Mesothelial cell of epicardium (in vitro differentiated cells): ENCODE data around the gene TARBP2. TPM values are rescaled to one million over a fixed set of nuclear protein-coding genes. Genes with fewer than 3 reads are reported as not detected.

Experiments used
- DNase-seq, 2 experiments: peaks; one replicate each; pipeline ENCODE4 v3.0.0; 2021; ENCODE audit warnings: low spot score in 2 of 2; ENCODE audit not compliant: unreplicated experiment in 2 of 2
- H3K27ac Mint-ChIP-seq: 2 replicates; pipeline ENCODE4 v1.8.0; 2021; ENCODE audit warnings: mixed read lengths
- H3K27me3 Mint-ChIP-seq: 2 replicates; pipeline ENCODE4 v1.8.0; 2021; ENCODE audit warnings: low read depth, mixed read lengths
- H3K36me3 Mint-ChIP-seq: 2 replicates; pipeline ENCODE4 v1.8.0; 2021; ENCODE audit warnings: mixed read lengths
- H3K4me1 Mint-ChIP-seq: 2 replicates; pipeline ENCODE4 v1.8.0; 2021; ENCODE audit warnings: mixed read lengths
- H3K4me3 Mint-ChIP-seq: 2 replicates; pipeline ENCODE4 v1.8.0; 2021; ENCODE audit warnings: mild to moderate bottlenecking, moderate library complexity, mixed read lengths
- H3K9me3 Mint-ChIP-seq: 2 replicates; pipeline ENCODE4 v1.8.0; 2021; ENCODE audit warnings: mixed read lengths
- total RNA-seq: library from RNA; stranded (reverse); gene quantifications from 3 replicates; pipeline ENCODE4 v1.2.1, GENCODE V29; 2021
- TF ChIP-seq, protein P1 (sequence below): fragments of 200-600 bp; sonication (generic); IDR thresholded peaks from one replicate; pipeline ENCODE4 v1.5.0; 2021; ENCODE audit warnings: antibody characterized with exemption; ENCODE audit not compliant: unreplicated experiment

TARBP2 gene
- total RNA-seq, 1 donor from 2014 or later, result 50.4 TPM

DNA sequence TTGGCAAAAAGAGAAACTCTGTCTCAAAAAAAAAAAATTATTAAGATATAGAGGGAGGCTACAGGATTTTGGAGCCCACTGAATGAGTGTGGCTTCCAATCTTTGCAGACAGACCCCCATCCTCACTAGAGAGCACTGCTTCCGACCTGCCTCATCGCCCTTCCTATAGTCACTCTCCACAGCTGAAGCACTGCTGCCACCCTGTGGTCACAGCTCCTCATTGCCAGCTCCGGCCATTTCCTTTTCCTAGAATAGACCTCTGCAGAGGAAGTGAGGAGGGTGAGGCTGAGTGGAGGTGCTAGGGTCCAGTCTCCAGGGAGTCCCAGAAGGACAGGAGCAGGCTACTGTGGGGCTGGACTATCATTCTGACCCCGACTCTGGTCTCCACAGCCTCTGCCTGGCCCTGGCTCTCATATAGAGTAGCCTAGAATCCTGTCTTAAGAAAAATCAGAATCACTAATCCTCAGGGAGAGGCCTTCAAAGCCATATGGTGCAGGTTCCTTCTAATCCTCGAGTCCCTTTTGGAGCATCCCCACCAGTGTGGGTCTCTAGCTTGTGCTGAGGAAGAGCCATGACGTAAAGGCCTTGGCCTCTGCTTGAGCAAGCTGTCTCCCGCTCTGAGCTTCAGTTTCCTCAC is 7.6 kb downstream of the TARBP2 start:
- TF ChIP-seq, protein P1, sequence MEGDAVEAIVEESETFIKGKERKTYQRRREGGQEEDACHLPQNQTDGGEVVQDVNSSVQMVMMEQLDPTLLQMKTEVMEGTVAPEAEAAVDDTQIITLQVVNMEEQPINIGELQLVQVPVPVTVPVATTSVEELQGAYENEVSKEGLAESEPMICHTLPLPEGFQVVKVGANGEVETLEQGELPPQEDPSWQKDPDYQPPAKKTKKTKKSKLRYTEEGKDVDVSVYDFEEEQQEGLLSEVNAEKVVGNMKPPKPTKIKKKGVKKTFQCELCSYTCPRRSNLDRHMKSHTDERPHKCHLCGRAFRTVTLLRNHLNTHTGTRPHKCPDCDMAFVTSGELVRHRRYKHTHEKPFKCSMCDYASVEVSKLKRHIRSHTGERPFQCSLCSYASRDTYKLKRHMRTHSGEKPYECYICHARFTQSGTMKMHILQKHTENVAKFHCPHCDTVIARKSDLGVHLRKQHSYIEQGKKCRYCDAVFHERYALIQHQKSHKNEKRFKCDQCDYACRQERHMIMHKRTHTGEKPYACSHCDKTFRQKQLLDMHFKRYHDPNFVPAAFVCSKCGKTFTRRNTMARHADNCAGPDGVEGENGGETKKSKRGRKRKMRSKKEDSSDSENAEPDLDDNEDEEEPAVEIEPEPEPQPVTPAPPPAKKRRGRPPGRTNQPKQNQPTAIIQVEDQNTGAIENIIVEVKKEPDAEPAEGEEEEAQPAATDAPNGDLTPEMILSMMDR, result peak; percentile 75
- Mint-ChIP-seq H3K36me3 (peaks cover 10% of the 10 kb centered on the region), H3K27ac (no peak overlapping the region), H3K4me1 (no peaks in the 10 kb centered on the region), H3K4me3 (no peak overlapping the region), H3K27me3 (no peaks in the 10 kb centered on the region), H3K9me3 (no peaks in the 10 kb centered on the region)
- peak; percentile 60 to 90 for DNase-seq

DNA sequence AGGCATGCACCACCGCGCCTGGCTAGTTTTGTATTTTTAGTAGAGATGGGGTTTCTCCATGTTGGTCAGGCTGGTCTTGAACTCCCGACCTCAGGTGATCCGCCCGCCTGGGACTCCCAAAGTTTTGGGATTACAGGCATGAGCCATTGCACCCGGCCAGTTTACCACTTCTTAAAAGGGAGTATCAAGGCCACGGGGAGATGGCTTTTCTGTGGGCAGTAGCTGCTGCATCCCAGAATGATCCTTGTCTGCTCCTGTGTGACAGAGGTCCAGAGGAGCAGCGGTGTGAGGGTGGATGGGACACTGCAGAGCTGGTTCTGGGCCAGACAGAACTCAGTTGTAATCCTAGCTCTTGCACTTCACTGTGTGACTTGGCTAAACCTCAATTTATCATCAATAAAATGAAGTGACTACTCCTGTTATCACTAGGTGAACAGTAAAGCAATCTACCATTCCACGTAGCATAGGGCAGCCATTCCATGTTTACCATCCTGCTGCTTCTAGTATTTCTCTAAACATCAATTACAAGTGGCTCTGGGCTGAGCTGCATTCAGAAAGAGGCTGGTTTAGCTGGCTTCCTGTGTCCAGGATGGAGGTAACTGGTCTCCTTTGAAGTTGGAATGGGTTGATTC is 9.2 kb downstream of the TARBP2 start:
- Mint-ChIP-seq H3K4me3 (no peak overlapping the region), H3K36me3 (peaks cover 18% of the 10 kb centered on the region), H3K4me1 (no peaks in the 10 kb centered on the region), H3K9me3 (no peaks in the 10 kb centered on the region), H3K27me3 (no peaks in the 10 kb centered on the region), H3K27ac (no peak overlapping the region)
- TF ChIP-seq, protein P1, result no peak
- DNase-seq, result no peak

DNA sequence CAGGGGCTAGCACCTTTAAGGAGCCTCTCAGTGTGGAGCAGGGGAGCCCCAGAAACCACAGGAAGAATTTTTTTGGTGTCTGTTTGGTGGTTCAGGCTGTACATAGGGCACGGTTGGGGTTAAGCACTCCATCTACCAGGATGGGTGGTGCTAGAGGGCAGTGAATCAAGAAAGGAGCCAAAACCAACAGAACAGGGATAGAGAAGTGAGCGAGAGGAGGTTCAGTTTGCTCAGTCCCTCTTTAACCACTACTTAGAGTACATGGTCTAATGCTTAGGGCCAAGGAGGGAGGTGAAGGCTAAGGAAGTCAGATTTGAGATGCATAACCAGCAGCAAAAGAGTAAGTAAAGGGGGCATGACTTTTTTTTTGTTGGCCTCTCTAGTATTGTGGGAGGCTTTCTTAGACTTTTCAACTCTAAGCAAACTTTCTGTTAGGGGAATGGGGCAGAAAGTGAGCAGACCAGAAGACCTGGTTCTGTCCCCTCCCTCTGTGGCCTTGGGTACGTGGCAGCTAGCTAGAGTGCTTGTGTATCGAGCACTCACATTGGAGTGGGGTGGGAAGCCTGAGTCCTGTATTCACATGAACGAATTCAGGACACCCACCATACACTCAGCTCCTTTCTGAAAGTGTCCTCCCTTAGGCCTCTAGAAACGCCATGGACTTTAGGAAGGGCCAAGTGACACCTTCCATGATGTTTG is 12.8 kb downstream of the TARBP2 start:
- Mint-ChIP-seq H3K27me3 (no peaks in the 10 kb centered on the region), H3K4me3 (no peak overlapping the region), H3K4me1 (no peaks in the 10 kb centered on the region), H3K27ac (no peak overlapping the region), H3K9me3 (no peaks in the 10 kb centered on the region), H3K36me3 (peaks cover 22% of the 10 kb centered on the region)
- TF ChIP-seq, protein P1, result no peak
- DNase-seq, result no peak

DNA sequence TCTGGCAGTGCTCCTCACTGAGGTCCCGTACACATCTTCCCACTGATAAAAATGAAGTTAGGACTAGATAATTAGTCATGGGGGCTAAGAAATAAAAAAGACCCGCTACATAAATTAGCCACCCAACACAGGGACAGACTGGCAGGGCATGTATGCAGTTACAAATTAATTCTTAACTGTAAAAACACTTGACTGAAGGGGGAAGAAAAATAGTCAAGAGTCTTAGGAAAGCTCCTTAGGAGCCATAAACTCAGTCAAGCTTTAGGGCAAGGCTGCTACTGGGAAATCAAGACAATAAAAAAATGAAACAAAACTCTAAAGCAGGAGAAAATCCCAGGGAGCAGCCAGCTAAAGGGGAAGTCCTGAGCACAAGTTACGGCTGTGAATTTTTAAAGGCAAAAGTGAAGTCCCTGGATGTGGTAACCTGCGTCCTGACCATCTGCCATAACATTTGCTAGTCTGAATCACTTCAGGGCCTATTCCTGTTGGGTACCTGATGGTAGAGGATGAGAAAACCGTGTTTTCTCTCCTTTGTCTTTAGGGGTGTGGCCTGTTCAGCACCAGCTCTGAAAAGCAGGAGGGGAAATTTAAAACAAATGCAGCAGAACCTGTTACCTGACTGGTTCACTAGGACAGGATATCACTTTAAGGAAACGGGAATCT is 13.7 kb downstream of the TARBP2 start:
- TF ChIP-seq, protein P1, result no peak
- Mint-ChIP-seq H3K9me3 (no peaks in the 10 kb centered on the region), H3K4me3 (no peak overlapping the region), H3K27ac (no peak overlapping the region), H3K36me3 (peaks cover 22% of the 10 kb centered on the region), H3K27me3 (no peaks in the 10 kb centered on the region), H3K4me1 (no peaks in the 10 kb centered on the region)
- no peak for DNase-seq

DNA sequence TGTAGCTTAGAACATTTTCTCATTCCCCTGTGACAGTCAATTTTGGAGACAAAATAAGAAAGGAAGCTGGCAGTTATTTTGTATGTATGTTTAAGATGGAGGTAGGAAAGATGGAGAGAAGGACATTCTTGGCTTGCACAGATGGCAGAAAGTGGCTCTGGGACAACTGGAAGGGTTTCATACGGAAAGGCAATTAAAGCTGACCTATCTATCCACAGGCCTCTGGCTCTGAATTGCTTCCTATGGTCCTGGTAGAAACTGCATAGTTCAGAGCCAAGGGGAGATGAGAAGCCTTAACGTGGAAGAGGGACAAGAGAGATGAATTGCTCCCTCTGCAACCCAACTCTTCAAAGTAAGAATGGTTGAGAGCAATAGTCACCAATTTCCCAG is 14.2 kb downstream of the TARBP2 start:
- Mint-ChIP-seq H3K36me3 (peaks cover 26% of the 10 kb centered on the region), H3K27ac (no peak overlapping the region), H3K27me3 (no peaks in the 10 kb centered on the region), H3K4me3 (no peak overlapping the region), H3K4me1 (no peaks in the 10 kb centered on the region), H3K9me3 (no peaks in the 10 kb centered on the region)
- TF ChIP-seq, protein P1, result no peak
- no peak for DNase-seq
